ENCODE measurements around the gene DCP1A.

DNA sequence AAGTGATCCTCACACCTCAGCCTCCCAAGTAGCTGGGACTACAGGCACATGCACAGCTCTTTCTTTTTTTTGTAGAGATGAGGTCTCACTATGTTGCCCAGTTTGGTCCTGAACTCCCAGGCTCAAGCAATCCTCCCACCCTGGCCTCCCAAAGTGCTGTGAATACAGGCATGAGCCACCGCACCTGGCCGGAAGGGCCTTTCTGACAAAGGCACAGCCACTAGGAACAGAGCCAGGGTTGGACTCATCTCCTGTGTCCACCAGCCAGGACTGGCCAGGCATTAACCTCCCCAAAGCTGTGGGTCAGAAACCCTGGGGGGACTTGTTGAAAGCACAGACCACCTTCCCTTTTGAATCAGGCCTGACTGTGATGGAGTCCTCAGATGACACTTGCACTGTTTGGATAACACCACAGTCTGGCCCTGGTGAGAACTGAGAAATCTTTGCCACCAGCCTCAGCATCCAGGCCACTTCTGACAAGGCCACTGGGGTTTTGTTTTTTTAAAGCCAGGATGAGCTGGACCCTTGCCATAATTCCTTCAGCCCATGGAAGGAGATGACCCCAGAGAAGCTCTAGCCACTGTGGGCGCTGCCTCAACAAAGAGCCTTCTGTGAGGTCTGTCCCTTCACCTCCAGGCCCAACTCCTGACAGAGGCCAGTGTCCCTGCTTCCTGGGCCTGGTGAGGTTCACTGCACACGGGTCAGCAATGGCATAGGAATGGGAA, 96.3 kb downstream of the DCP1A start:
- TF ChIP-seq POLR2AphosphoS5 (IDR thresholded peaks at IDR 0.05; ENCODE audit: low read depth, low read length) (no peak), SIN3A (IDR thresholded peaks at IDR 0.05; ENCODE audit: borderline replicate concordance, insufficient read depth, low read length) (no peak), REST (IDR thresholded peaks at IDR 0.05; ENCODE audit: insufficient read depth in 1 of 2, low read depth in 2 of 2, low read length in 2 of 2) (no peak)

Measured in PFSK-1 (cell line).